ENCODE data around the gene AZU1.
"Not testable (repeated sequence)": the region's sequence is repeated elsewhere in the genome, so short reads cannot be mapped to it uniquely, and the experiment has no call there.

The AZU1 gene

GRCh38 chr19:810883-811489 is 16.7 kb upstream of the AZU1 start:
- DNase-seq: no peak

GRCh38 chr19:811506-812048 is 16.1 kb upstream of the AZU1 start:
- DNase-seq: no peak

GRCh38 chr19:812049-812746 is 15.4 kb upstream of the AZU1 start:
- no peak for DNase-seq

DNA sequence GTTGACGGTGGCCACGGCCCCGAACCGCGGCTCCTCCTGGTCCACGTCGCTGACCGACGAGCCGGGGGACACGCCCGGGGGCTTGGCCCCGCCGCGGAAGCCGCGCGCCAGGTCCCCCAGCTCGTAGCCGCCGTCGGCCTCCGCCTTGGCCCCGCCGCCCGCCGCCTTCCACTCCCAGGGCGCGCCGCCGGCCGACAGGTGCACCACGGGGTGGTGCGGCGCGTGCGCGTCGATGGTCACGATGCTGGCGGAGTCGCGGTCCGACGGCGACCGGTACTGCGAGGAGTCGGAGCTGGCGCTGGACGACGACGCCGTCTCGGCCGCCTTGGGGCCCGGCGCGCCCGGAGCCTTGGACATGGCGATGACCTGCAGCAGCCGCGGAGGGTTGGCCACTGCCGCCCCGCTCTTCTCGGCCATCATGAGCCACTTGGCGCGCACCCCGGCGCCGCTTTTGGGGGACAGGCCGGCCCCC is 14.9 kb upstream of the AZU1 start:
- DNase-seq: no peak

- no peak for DNase-seq
Measured at GRCh38 chr19:813219-814151, 14.2 kb upstream of the AZU1 start.

DNA sequence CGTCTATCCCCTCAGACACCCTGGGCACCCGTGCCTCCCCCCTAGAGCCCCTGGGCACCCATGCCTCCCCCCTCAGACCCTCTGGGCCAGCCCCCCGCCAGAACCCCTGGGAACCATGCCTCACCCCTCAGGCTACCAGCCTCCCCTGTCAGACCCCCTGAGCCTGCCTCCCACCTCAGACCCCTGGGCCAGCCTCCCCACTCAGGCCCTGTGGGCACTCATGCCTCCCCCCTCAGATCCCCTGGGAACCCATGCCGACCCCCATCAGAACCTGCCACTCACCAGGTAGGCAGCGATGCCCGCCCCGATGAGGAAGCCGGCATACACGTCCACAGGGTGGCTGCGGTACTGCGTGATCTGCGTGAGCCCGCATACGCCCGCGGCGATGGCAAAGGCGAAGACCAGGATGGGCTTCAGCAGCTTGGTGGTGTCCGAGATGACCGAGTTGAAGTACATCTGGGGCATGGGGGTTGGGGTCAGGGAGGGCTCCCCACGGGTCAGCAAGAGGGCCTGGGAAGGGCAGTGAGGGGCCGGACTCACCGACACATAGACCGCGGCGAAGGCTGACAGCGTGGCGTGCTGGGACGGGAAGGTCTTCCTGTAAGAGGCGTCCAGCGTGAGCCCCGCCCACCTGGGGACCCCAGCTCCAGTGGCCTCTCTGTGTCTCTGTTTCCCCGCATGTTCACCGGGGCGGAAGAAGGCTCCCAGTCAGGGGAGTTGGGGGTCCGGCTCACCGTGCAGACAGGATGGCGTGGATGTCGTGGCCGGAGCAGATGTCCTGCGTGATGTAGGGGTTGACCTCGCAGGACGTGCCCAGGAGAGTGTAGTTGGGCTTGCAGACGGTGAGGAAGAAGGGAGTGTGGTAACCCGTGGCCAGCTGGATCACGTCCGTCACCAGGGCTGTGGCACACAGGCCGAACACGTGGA is 13.2 kb upstream of the AZU1 start:
- DNase-seq: no peak

DNA sequence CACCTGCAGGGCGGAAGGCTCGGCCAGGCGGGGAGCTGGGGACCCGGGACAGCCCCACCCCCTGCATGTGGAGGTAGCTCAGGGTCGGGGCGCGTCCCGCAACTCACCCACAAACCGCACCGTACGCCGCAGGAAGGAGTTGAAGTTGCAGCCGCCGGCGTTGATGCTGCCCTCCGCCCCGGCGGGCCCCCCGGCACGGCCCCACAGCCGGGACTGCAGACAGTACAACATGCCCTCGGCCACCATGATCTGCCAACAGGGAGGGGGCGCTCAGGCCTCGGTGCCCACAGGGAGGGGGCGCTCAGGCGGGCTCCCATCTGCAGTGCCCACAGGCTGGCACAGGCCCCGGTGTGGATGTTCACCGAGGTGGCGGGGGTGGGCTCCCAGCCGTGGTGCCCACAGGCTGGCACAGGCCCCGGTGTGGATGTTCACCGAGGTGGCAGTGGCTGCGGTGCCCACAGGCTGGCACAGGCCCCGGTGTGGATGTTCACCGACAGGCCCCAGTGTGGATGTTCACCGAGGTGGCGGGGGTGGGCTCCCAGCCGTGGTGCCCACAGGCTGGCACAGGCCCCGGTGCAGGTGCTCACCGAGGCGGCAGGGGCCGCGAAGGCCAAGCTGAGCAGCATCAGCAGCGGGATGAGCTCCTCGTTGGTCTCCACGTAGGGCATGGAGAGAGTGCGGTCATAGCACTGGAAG is 12.4 kb upstream of the AZU1 start:
- DNase-seq: no peak

- no peak for DNase-seq
Measured at GRCh38 chr19:815775-816499, 11.7 kb upstream of the AZU1 start.

GRCh38 chr19:816500-816857 is 11.2 kb upstream of the AZU1 start:
- no peak for DNase-seq

GRCh38 chr19:820212-820611 is 7.4 kb upstream of the AZU1 start:
- DNase-seq: not testable (repeated sequence)

GRCh38 chr19:821231-821824 is 6.3 kb upstream of the AZU1 start:
- DNase-seq: no peak

DNA sequence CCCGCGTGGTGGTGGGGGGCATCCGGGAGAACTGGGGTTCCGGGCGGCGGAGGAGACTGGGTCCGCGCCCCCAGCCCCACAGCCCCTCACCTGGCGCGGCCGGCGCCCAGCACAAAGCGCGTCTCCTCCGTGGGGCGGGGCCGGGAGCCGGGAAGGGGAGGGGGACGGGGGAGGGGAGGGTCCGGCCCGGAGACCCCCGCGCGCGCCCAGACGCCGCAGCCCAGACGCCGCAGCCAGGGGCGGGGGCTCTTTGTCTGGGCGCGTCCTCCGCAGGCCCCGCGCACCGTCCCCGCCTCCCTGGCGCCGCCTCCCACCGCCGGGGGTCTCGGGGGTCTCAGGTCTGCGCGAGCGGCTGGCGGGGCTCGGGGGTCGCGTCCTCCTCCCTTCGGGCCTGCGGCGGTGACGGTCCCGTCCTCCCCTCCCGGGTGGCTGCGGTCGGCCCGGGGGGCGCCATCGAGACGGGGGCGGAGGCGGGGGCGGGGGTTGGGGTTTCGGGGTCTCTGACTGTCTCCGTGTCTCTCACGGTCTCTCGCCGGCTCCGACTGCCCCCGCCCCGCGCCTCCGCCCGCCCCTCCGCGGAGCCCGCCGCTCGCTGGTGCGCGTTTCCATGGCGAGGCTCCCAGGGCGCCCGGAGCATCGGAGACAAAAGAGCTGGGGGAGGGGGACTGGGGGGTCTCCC is 5.7 kb upstream of the AZU1 start, which contains the start of gene PLPPR3:
TSS of gene PLPPR3 (minus strand) at position 131 of the 679 bp plus-strand sequence. CDS start 396 bp downstream, outside the sequence.
- DNase-seq: no peak

- DNase-seq: no peak
Measured at GRCh38 chr19:823565-824121, 4.0 kb upstream of the AZU1 start.

DNA sequence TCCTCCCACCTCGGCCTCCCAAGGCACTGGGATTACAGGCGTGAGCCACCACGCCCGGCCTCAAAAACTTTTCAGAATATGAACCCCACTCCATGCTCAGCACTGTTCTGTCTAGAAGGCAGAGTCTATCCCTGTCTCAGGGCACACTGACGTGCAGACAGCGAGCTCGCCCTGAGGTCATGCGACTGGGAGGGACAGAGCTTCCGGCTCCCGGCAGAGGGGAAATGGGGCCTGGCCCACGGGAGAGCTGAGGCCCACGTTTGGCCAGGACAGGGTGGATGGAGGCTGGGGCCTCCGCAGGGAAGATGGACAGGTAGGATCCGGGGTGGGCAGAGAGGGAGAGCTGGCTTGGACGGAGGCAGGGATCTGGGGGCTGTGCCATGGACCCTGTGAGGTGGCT is 2.8 kb upstream of the AZU1 start:
- DNase-seq: no peak

- DNase-seq: no peak
Measured at GRCh38 chr19:825897-826644, 1.6 kb upstream of the AZU1 start.

GRCh38 chr19:827314-827709 is 325 bp upstream of the AZU1 start:
- no peak for DNase-seq

DNA sequence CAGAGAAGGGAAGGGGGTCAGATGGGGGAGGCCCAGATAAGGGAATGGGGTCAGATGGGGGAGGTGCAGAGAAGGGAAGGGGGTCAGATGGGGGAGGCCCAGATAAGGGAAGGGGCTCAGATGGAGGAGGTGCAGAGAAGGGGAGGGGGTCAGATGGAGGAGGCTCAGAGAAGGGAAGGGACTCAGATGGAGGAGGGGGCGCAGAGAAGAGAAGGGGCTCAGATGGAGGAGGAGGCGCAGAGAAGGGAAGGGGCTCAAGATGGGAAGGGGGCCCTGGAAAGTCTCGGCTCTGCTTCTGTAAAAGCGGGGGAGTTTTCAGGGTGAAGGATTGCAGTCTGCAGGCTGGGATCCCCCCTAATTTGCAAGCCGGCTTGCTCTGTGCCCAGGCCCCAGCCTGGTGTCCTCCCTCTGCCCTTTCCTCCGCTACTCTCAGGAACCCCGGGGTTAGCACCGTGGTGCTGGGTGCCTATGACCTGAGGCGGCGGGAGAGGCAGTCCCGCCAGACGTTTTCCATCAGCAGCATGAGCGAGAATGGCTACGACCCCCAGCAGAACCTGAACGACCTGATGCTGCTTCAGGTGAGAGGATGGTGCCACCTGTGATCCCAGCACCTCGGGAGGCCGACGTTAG is 1.6 kb downstream of the AZU1 start:
- DNase-seq: no peak
